Subcutaneous adipose tissue (tissue), 4 donors: ENCODE results near the gene HDAC8. TPM values are rescaled to one million over a fixed set of nuclear protein-coding genes. Genes with fewer than 3 reads are reported as not detected.

Source experiments
- total RNA-seq, 4 donors: library from RNA; depleted of rRNA; stranded (reverse); fragments of >200 nt; gene quantifications; one replicate each; pipeline ENCODE4 v1.1.0, GENCODE V29; 2016
- TF ChIP-seq, protein P1 (sequence below): fragments of 450-650 bp; IDR thresholded peaks from one replicate; pipeline ENCODE4 v1.5.1; 2016; ENCODE audit warnings: low read depth, mild to moderate bottlenecking, control low read depth, antibody characterized with exemption, moderate library complexity

The HDAC8 gene
- total RNA-seq, 4 donors from 2014 or later = 26.2 to 34.0 (median 31.5) TPM

DNA sequence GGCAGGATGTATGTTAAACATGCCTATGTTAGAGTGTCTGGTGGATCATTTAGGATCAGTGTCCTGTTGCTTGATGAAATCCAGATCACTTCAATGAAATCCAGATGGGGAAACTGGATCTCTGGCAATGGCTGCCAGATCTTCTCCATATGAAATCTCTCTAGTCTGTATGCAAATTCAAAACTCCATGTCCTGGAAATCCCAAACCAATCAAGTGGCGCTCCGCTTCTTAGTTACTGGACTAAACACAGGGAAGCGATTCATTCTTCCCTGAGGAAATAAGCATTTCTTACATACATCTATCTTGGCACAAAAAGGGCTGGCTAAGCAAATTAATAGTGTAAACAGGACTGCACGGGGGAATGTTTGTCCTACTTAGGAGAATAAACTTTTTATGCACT is 94.9 kb downstream of the HDAC8 start:
- TF ChIP-seq, protein P1, sequence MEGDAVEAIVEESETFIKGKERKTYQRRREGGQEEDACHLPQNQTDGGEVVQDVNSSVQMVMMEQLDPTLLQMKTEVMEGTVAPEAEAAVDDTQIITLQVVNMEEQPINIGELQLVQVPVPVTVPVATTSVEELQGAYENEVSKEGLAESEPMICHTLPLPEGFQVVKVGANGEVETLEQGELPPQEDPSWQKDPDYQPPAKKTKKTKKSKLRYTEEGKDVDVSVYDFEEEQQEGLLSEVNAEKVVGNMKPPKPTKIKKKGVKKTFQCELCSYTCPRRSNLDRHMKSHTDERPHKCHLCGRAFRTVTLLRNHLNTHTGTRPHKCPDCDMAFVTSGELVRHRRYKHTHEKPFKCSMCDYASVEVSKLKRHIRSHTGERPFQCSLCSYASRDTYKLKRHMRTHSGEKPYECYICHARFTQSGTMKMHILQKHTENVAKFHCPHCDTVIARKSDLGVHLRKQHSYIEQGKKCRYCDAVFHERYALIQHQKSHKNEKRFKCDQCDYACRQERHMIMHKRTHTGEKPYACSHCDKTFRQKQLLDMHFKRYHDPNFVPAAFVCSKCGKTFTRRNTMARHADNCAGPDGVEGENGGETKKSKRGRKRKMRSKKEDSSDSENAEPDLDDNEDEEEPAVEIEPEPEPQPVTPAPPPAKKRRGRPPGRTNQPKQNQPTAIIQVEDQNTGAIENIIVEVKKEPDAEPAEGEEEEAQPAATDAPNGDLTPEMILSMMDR = no peak

- TF ChIP-seq, protein P1 = no peak
These were observed 95.3 kb downstream of the HDAC8 start for GRCh38 chrX:72477376-72477775.

DNA sequence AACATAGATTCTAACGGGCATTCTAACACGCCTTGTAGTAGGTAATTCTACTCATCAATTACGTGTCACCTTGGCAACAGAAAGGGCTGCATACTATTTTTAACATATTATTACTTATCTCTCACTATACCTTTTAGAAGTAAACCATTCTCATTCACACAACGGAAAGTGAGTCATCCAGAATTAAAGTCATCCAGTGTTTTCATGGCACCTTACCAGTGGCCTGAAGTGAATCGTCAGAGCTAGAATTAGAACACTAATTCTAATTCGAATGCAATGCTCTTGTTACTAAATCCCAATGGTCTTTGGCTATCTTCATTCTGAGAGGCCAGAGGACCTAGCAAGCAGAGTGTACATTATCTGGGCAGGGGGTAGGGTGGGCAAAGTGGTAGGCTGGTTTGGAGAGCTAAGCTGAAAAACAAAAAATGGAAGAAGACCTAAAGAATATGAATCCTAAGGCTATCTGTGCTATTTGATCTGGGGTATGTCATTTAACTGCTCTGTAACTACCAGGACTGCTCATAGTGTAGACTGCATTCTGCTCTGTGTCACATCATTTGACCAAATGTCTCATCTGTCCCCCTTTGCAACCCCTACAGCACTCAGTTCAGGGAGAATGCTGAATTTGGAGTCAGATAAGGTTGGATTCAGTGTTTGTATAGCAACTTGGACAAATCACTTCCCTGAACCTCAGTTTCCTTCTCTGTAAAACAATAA is 96.5 kb downstream of the HDAC8 start:
- TF ChIP-seq, protein P1 = no peak

- TF ChIP-seq, protein P1 = no peak
These were observed 97.3 kb downstream of the HDAC8 start for GRCh38 chrX:72475338-72475737.

DNA sequence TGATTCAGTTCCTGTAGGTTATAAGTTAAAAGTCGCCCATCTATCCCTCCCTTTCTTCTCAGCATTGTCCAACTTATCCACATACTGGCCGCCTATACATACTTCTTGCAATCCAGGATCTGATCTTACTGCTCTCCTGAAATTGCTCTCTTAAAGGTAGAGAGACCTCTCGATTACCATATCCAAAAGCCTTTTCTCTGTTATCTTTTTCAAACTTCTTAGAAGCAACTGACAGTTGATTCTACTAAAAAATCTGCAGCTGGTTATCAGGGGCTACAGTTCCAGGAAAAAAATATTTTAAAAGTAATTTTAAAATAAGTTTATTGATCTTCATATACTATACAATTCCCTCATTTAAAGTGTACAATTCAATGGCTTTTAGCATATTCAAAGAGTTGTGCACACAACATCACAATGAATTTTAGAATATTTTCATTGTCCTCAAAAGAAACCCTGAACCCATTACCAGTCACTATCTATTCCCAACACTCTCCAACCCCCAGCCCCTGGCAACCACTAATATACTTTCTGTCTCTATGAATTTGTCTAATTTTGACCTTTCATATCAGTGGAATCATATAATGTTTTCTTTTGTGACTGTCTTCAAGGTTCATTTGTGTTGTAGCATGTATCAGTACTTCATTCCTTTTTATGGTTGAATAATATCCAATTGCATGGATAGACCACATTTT is 102.0 kb downstream of the HDAC8 start:
- TF ChIP-seq, protein P1 = no peak

GRCh38 chrX:72470117-72470516 is 102.5 kb downstream of the HDAC8 start:
- TF ChIP-seq, protein P1 = no peak

GRCh38 chrX:72468607-72469006 is 104.0 kb downstream of the HDAC8 start:
- TF ChIP-seq, protein P1 = no peak
